H9 (cell line): ENCODE measurements around the gene ELAC1. TPM values are rescaled to one million over a fixed set of nuclear protein-coding genes. Genes with fewer than 3 reads are reported as not detected.
A peak's percentile ranks its signal among the peaks of the same experiment; 100 is the strongest.

Experiments used
- DNase-seq: peaks from one replicate; pipeline ENCODE4 v3.0.0-alpha.2; 2017
- H2AFZ ChIP-seq: one replicate; pipeline ENCODE4 v1.6.1; 2013; ENCODE audit warnings: mild to moderate bottlenecking, low read length, control low read depth, moderate library complexity
- H2AK5ac ChIP-seq: 2 replicates; pipeline ENCODE4 v1.6.1; 2013; ENCODE audit warnings: low read length, control low read depth, mixed read lengths; ENCODE audit not compliant: insufficient read length
- H2BK120ac ChIP-seq: one replicate; pipeline ENCODE4 v1.6.1; 2013; ENCODE audit warnings: low read depth, mild to moderate bottlenecking, low read length, control low read depth, inconsistent platforms; ENCODE audit not compliant: poor library complexity, severe bottlenecking
- H2BK12ac ChIP-seq: 2 replicates; pipeline ENCODE4 v1.6.1; 2013; ENCODE audit warnings: low read length, control low read depth, mixed read lengths, low read depth; ENCODE audit not compliant: insufficient read length
- H2BK15ac ChIP-seq: 2 replicates; pipeline ENCODE4 v1.6.1; 2013; ENCODE audit warnings: low read depth, low read length, control low read depth
- H2BK20ac ChIP-seq: one replicate; pipeline ENCODE4 v1.6.1; 2013; ENCODE audit warnings: low read depth, mild to moderate bottlenecking, low read length, control low read depth, inconsistent platforms; ENCODE audit not compliant: poor library complexity, severe bottlenecking
- H2BK5ac ChIP-seq: 2 replicates; pipeline ENCODE4 v1.6.1; 2013; ENCODE audit warnings: low read length, control low read depth, mixed read lengths; ENCODE audit not compliant: insufficient read length
- H3K14ac ChIP-seq: 2 replicates; pipeline ENCODE4 v1.6.1; 2013; ENCODE audit warnings: low read length, control low read depth; ENCODE audit not compliant: insufficient read depth
- H3K18ac ChIP-seq: 2 replicates; pipeline ENCODE4 v1.6.1; 2013; ENCODE audit warnings: low read depth, mild to moderate bottlenecking, mixed read lengths, low read length, control low read depth; ENCODE audit not compliant: insufficient read length
- H3K23ac ChIP-seq: 2 replicates; pipeline ENCODE4 v1.6.1; 2013; ENCODE audit warnings: low read length, control low read depth, mixed read lengths, low read depth; ENCODE audit not compliant: insufficient read length
- H3K23me2 ChIP-seq: 2 replicates; pipeline ENCODE4 v1.6.1; 2013; ENCODE audit warnings: low read depth, mild to moderate bottlenecking, mixed read lengths, low read length, control low read depth; ENCODE audit not compliant: insufficient read length, poor library complexity, severe bottlenecking
- H3K27ac ChIP-seq: 2 replicates; pipeline ENCODE4 v1.5.1; 2013; ENCODE audit warnings: low read length, control low read depth, mixed read lengths, low read depth; ENCODE audit not compliant: insufficient read length
- H3K27me3 ChIP-seq: 2 replicates; pipeline ENCODE4 v1.6.1; 2013; ENCODE audit warnings: low read length, control low read depth, inconsistent platforms; ENCODE audit not compliant: insufficient read depth
- H3K4ac ChIP-seq: 2 replicates; pipeline ENCODE4 v1.6.1; 2013; ENCODE audit warnings: low read depth, mild to moderate bottlenecking, control low read depth, inconsistent platforms, low read length, moderate library complexity
- H3K4me1 ChIP-seq: 2 replicates; pipeline ENCODE4 v1.6.1; 2013; ENCODE audit warnings: low read length, control low read depth, inconsistent platforms; ENCODE audit not compliant: insufficient read depth
- H3K4me2 ChIP-seq: 2 replicates; pipeline ENCODE4 v1.6.1; 2013; ENCODE audit warnings: low read length, control low read depth, mixed read lengths; ENCODE audit not compliant: insufficient read length, insufficient read depth
- H3K56ac ChIP-seq: 2 replicates; pipeline ENCODE4 v1.6.1; 2013; ENCODE audit warnings: low read depth, mild to moderate bottlenecking, mixed read lengths, low read length, control low read depth; ENCODE audit not compliant: insufficient read length
- H3K79me1 ChIP-seq: 2 replicates; pipeline ENCODE4 v1.6.1; 2013; ENCODE audit warnings: low read depth, mild to moderate bottlenecking, moderate library complexity, low read length, control low read depth, inconsistent platforms; ENCODE audit not compliant: insufficient read depth, poor library complexity, severe bottlenecking
- H3K79me2 ChIP-seq: 2 replicates; pipeline ENCODE4 v1.6.1; 2013; ENCODE audit warnings: low read length, control low read depth, inconsistent platforms; ENCODE audit not compliant: insufficient read depth
- H3K9ac ChIP-seq: 2 replicates; pipeline ENCODE4 v1.6.1; 2013; ENCODE audit warnings: low read length, control low read depth, mixed read lengths; ENCODE audit not compliant: insufficient read length; ENCODE audit errors: extremely low read depth
- H3K9me3 ChIP-seq: one replicate; pipeline ENCODE4 v1.6.1; 2013; ENCODE audit warnings: low read depth, low read length, inconsistent platforms; ENCODE audit not compliant: control insufficient read depth
- H3T11ph ChIP-seq: one replicate; pipeline ENCODE4 v1.6.1; 2013; ENCODE audit warnings: mild to moderate bottlenecking, low read length, control low read depth, inconsistent platforms
- H4K20me1 ChIP-seq: one replicate; pipeline ENCODE4 v1.6.1; 2013; ENCODE audit not compliant: control insufficient read depth, insufficient read length, insufficient read depth
- H4K5ac ChIP-seq: 2 replicates; pipeline ENCODE4 v1.6.1; 2013; ENCODE audit warnings: low read depth, mild to moderate bottlenecking, mixed read lengths, low read length, control low read depth; ENCODE audit not compliant: insufficient read length
- H4K8ac ChIP-seq: replicated peaks from 2 replicates; pipeline ENCODE4 v1.6.1; 2013; ENCODE audit warnings: low read length, control low read depth, mixed read lengths, low read depth; ENCODE audit not compliant: insufficient read length
- H4K91ac ChIP-seq: 2 replicates; pipeline ENCODE4 v1.6.1; 2013; ENCODE audit warnings: low read depth, mild to moderate bottlenecking, moderate library complexity, mixed read lengths, low read length, control low read depth; ENCODE audit not compliant: insufficient read length
- H3K27ac Mint-ChIP-seq, 3 experiments: 2 replicates in 2 of 3; 3 replicates in 1 of 3; pipeline ENCODE4 v1.8.0; 2020 to 2021; ENCODE audit warnings: mixed read lengths in 3 of 3, mild to moderate bottlenecking in 1 of 3, moderate library complexity in 1 of 3
- H3K27me3 Mint-ChIP-seq: 2 replicates; pipeline ENCODE4 v1.8.0; 2021; ENCODE audit warnings: low read depth, mild to moderate bottlenecking, moderate library complexity, mixed read lengths
- H3K36me3 Mint-ChIP-seq, 3 experiments: 2 replicates in 2 of 3; 3 replicates in 1 of 3; pipeline ENCODE4 v1.8.0; 2020 to 2021; ENCODE audit warnings: low read depth in 3 of 3, mixed read lengths in 3 of 3; ENCODE audit not compliant: insufficient read depth in 1 of 3
- H3K4me1 Mint-ChIP-seq, 2 experiments: 2 replicates each; pipeline ENCODE4 v1.8.0; 2020; ENCODE audit warnings: mixed read lengths in 2 of 2
- H3K4me3 Mint-ChIP-seq, 2 experiments: 2 replicates in 1 of 2; 3 replicates in 1 of 2; pipeline ENCODE4 v1.8.0; 2020 to 2021; ENCODE audit warnings: mild to moderate bottlenecking in 2 of 2, mixed read lengths in 2 of 2, moderate library complexity in 1 of 2
- H3K9me3 Mint-ChIP-seq, 2 experiments: 2 replicates in 1 of 2; 3 replicates in 1 of 2; pipeline ENCODE4 v1.8.0; 2020; ENCODE audit warnings: mild to moderate bottlenecking in 2 of 2, mixed read lengths in 2 of 2, moderate library complexity in 1 of 2
- CTCF ChIP-seq: fragments of 200-600 bp; sonication (generic); conservative IDR thresholded peaks from 3 replicates; pipeline ENCODE4 v1.8.0; 2021; ENCODE audit warnings: antibody characterized with exemption, mild to moderate bottlenecking
- WGBS: extraction: QIAGEN DNeasy Blood & Tissue Kit; methylation state at CpG from one replicate; pipeline ENCODE4 v1.1.7; 2013; ENCODE audit warnings: missing lambda C conversion rate, low lambda C conversion rate, mixed read lengths; ENCODE audit not compliant: insufficient read length; ENCODE audit errors: extremely low coverage; 5-methylcytosine and 5-hydroxymethylcytosine counted together
- total RNA-seq: library from RNA; stranded (reverse); gene quantifications from 2 replicates; pipeline ENCODE4 v1.2.1, GENCODE V29; 2021

Gene ELAC1
- total RNA-seq, 1 experiment from 2014 or later: 5.7 TPM

GRCh38 chr18:50992351-50992762, 24.5 kb downstream of the ELAC1 start:
- Histone ChIP-seq H3K56ac (no peak overlapping the region), H3K4ac (no peak overlapping the region), H3K79me1 (no peaks in the 10 kb centered on the region), H3K4me2 (no peak overlapping the region), H4K91ac (no peak overlapping the region), H3T11ph (no peak overlapping the region), H3K18ac (peak overlapping the region; percentile 8), H2BK5ac (no peak overlapping the region), H3K9ac (no peak overlapping the region), H3K23ac (no peak overlapping the region), H2BK120ac (no peak overlapping the region), H4K8ac (no peak overlapping the region), H2BK15ac (no peak overlapping the region), H3K9me3 (no peaks in the 10 kb centered on the region), H3K79me2 (no peaks in the 10 kb centered on the region), H3K27ac (no peak overlapping the region), H4K5ac (no peak overlapping the region), H4K20me1 (no peaks in the 10 kb centered on the region), H2AK5ac (no peak overlapping the region), H2BK20ac (no peak overlapping the region), H3K23me2 (no peaks in the 10 kb centered on the region), H2BK12ac (no peak overlapping the region), H3K14ac (peak overlapping the region; percentile 49; the same call in 1 of the 2 replicates), H3K27me3 (no peaks in the 10 kb centered on the region), H2AFZ (no peak overlapping the region), H3K4me1 (no peaks in the 10 kb centered on the region; the same call in 1 of the 2 replicates)
- Mint-ChIP-seq H3K9me3 (peaks cover 0 to 3% of the 10 kb centered on the region in 2 experiments; a peak in 2 of 5 replicates), H3K4me3 (peak overlapping the region in 1 of 2 experiments; percentile 13; a peak in 2 of 5 replicates), H3K27me3 (no peaks in the 10 kb centered on the region), H3K4me1 (peaks cover 11 to 22% of the 10 kb centered on the region in 2 experiments), H3K27ac (peak overlapping the region; percentile 53 to 91 (median 76)), H3K36me3 (no peaks in the 10 kb centered on the region)
- peak; percentile 63 for DNase-seq
- no peak for TF ChIP-seq CTCF
- no CpG with 5 or more reads among the region's 3 CpGs for WGBS
